ENCODE data around the gene CPNE4. TPM values are rescaled to one million over a fixed set of nuclear protein-coding genes. Genes with fewer than 3 reads are reported as not detected.

Gene CPNE4
- total and polyA plus RNA-seq, 9 of the 15 experiments (the other 6 are each of a cell fraction or from before 2014, with no cell fraction given): not detected

GRCh38 chr3:131716007-131716406, 318.8 kb downstream of the CPNE4 start (continued):
- TF ChIP-seq MGA (IDR thresholded peaks at IDR 0.05) (no peak), BACH1 (tag; IDR thresholded peaks at IDR 0.05) (no peak), ZNF445 (CRISPR knock-in tag; IDR thresholded peaks at IDR 0.05; ENCODE audit: low read depth) (no peak), HBP1 (CRISPR knock-in tag; IDR thresholded peaks at IDR 0.05) (no peak), ZFP1 (CRISPR knock-in tag; IDR thresholded peaks at IDR 0.05) (no peak), ZNF407 (IDR thresholded peaks at IDR 0.05; ENCODE audit: low read depth) (no peak), RBM34 (IDR thresholded peaks at IDR 0.05; ENCODE audit: borderline replicate concordance, insufficient read depth, low read length) (no peak)

All from K562 (cell line).